ENCODE results near the gene CDK14. TPM values are rescaled to one million over a fixed set of nuclear protein-coding genes. Genes with fewer than 3 reads are reported as not detected.

Gene CDK14
- total and polyA plus RNA-seq, 10 of the 15 experiments (the other 5 are each of a cell fraction or from before 2014, with no cell fraction given) = 6.5 to 61.3 (median 24.2) TPM

- Histone ChIP-seq H3K79me2 (ENCODE audit: control insufficient read depth, insufficient read depth, low read length) (no peaks in the 10 kb centered on the region), H3K27ac (ENCODE audit: control insufficient read depth, insufficient read depth) (no peak overlapping the region), H3K9me3 (replicated peaks; ENCODE audit: control insufficient read depth, insufficient read depth, low read length) (no peaks in the 10 kb centered on the region), H3K9ac (ENCODE audit: control insufficient read depth, insufficient read depth, low read length) (no peak overlapping the region), H2AFZ (ENCODE audit: control insufficient read depth, low read depth, low read length) (no peak overlapping the region), H3K27me3 (replicated peaks in 1 of 2; ENCODE audit: control insufficient read depth in 2 of 2, insufficient read depth in 2 of 2, low read length in 1 of 2) (no peaks in the 10 kb centered on the region), H3K36me3 (ENCODE audit: control insufficient read depth in 2 of 2, insufficient read depth in 2 of 2, low read length in 1 of 2) (no peaks in the 10 kb centered on the region), H3K4me3 (no peak overlapping the region), H3K4me2 (ENCODE audit: control insufficient read depth, insufficient read depth) (no peak overlapping the region), H4K20me1 (ENCODE audit: control insufficient read depth, insufficient read depth) (no peaks in the 10 kb centered on the region), H3K4me1 (ENCODE audit: control insufficient read depth, insufficient read depth, low read length) (no peaks in the 10 kb centered on the region)
- ChIA-PET CTCF (interaction anchor here (0.6 to 1.5 kb wide), 2 partner anchors 146 to 194 kb away, joined by 3 read pairs; no protein-coding TSS in a partner anchor), POLR2A (no interaction called here), SMC1A (ENCODE audit: uncharacterized antibody, unreplicated experiment) (interaction anchor here (1.0 to 1.4 kb wide), 2 partner anchors 8 to 70 kb away, joined by 3 to 4 read pairs; no protein-coding TSS in a partner anchor), RAD21 (ENCODE audit: unreplicated experiment) (no interaction called here)
- DNase-seq (ENCODE audit: low read depth, low spot score) (no peak), FAIRE-seq (no peak), ATAC-seq (no peak)
- no TSS peak for BruUV-seq (replicated peaks)
- in situ Hi-C loops (cut with MboI) (no loop called here), intact Hi-C loops (cut with micrococcal nuclease; ENCODE audit: unreplicated experiment) (no loop called here)
- no peak for TF ChIP-seq MYC (IDR thresholded peaks at IDR 0.05; ENCODE audit: insufficient read depth, insufficient read length, insufficient replicate concordance, low read length, severe bottlenecking)
- TF ChIP-seq KLF5 (IDR thresholded peaks at IDR 0.05; ENCODE audit: partially characterized antibody) = no peak
- TF ChIP-seq NR2C1 (IDR thresholded peaks at IDR 0.05) = no peak
- TF ChIP-seq YY1 (IDR thresholded peaks at IDR 0.05; ENCODE audit: low read depth, low read length) = no peak
- no peak for TF ChIP-seq YBX1 (IDR thresholded peaks at IDR 0.05)
- no peak for TF ChIP-seq HDAC2 (IDR thresholded peaks at IDR 0.05)
Observed at GRCh38 chr7:91194841-91195240, 598.7 kb downstream of the CDK14 start.

DNA sequence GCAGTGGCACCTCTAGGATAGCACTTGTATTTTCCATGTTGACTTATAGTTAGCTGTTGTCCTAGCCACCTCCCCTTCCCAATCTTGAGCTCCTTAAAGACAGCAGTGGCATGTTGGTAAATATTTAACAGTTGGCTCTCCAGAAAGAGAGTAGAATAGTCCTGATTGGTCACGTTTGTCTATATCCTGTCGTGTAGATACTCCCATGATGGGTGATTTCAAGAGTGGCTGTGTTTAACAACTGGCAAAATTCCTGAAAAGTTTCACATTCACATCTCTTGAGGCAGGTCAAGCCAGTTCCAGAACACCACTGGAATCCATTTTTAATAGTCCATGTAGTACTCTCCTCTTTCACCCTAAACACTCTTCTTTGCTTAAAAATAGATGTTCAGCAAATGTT, 599.9 kb downstream of the CDK14 start:
- Histone ChIP-seq H3K36me3 (ENCODE audit: control insufficient read depth in 2 of 2, insufficient read depth in 2 of 2, low read length in 1 of 2) (no peaks in the 10 kb centered on the region), H3K4me3 (no peak overlapping the region), H2AFZ (ENCODE audit: control insufficient read depth, low read depth, low read length) (no peak overlapping the region), H4K20me1 (ENCODE audit: control insufficient read depth, insufficient read depth) (no peaks in the 10 kb centered on the region), H3K9me3 (replicated peaks; ENCODE audit: control insufficient read depth, insufficient read depth, low read length) (no peaks in the 10 kb centered on the region), H3K79me2 (ENCODE audit: control insufficient read depth, insufficient read depth, low read length) (no peaks in the 10 kb centered on the region), H3K27ac (ENCODE audit: control insufficient read depth, insufficient read depth) (no peak overlapping the region), H3K27me3 (replicated peaks in 1 of 2; ENCODE audit: control insufficient read depth in 2 of 2, insufficient read depth in 2 of 2, low read length in 1 of 2) (no peaks in the 10 kb centered on the region), H3K9ac (ENCODE audit: control insufficient read depth, insufficient read depth, low read length) (no peak overlapping the region), H3K4me2 (ENCODE audit: control insufficient read depth, insufficient read depth) (no peak overlapping the region), H3K4me1 (ENCODE audit: control insufficient read depth, insufficient read depth, low read length) (no peaks in the 10 kb centered on the region)
- ChIA-PET CTCF (no interaction called here), SMC1A (ENCODE audit: uncharacterized antibody, unreplicated experiment) (interaction anchor here (1.4 kb wide), 1 partner anchor 71 kb away, joined by 4 read pairs; no protein-coding TSS in a partner anchor), RAD21 (ENCODE audit: unreplicated experiment) (no interaction called here), POLR2A (no interaction called here)
- 92% methylated on average over 2 of the region's 2 CpGs for WGBS (ENCODE audit: insufficient coverage, insufficient replicate concordance, low lambda C conversion rate, missing lambda C conversion rate)
- BruUV-seq (replicated peaks) = no TSS peak
- DNase-seq (ENCODE audit: low read depth, low spot score) = no peak
- no peak for FAIRE-seq
- no peak for ATAC-seq
- in situ Hi-C loops (cut with MboI) (no loop called here), intact Hi-C loops (cut with micrococcal nuclease; ENCODE audit: unreplicated experiment) (no loop called here)
- no peak for TF ChIP-seq ZNF207 (IDR thresholded peaks at IDR 0.05; ENCODE audit: borderline replicate concordance)
- no peak for TF ChIP-seq SRF (IDR thresholded peaks at IDR 0.05; ENCODE audit: low read depth in 2 of 2, low read length in 2 of 2)
- TF ChIP-seq CBX3 (IDR thresholded peaks at IDR 0.05; ENCODE audit: borderline replicate concordance, low read depth) = no peak
- no peak for TF ChIP-seq IRF5 (IDR thresholded peaks at IDR 0.05; ENCODE audit: borderline replicate concordance)
- no peak for TF ChIP-seq NBN (IDR thresholded peaks at IDR 0.05)
- no peak for TF ChIP-seq MTA2 (IDR thresholded peaks at IDR 0.05; ENCODE audit: low read depth)
- TF ChIP-seq NFXL1 (IDR thresholded peaks at IDR 0.05; ENCODE audit: borderline replicate concordance) = no peak
- no peak for TF ChIP-seq MAX (IDR thresholded peaks at IDR 0.05; ENCODE audit: low read depth, low read length)
- TF ChIP-seq, protein P1, sequence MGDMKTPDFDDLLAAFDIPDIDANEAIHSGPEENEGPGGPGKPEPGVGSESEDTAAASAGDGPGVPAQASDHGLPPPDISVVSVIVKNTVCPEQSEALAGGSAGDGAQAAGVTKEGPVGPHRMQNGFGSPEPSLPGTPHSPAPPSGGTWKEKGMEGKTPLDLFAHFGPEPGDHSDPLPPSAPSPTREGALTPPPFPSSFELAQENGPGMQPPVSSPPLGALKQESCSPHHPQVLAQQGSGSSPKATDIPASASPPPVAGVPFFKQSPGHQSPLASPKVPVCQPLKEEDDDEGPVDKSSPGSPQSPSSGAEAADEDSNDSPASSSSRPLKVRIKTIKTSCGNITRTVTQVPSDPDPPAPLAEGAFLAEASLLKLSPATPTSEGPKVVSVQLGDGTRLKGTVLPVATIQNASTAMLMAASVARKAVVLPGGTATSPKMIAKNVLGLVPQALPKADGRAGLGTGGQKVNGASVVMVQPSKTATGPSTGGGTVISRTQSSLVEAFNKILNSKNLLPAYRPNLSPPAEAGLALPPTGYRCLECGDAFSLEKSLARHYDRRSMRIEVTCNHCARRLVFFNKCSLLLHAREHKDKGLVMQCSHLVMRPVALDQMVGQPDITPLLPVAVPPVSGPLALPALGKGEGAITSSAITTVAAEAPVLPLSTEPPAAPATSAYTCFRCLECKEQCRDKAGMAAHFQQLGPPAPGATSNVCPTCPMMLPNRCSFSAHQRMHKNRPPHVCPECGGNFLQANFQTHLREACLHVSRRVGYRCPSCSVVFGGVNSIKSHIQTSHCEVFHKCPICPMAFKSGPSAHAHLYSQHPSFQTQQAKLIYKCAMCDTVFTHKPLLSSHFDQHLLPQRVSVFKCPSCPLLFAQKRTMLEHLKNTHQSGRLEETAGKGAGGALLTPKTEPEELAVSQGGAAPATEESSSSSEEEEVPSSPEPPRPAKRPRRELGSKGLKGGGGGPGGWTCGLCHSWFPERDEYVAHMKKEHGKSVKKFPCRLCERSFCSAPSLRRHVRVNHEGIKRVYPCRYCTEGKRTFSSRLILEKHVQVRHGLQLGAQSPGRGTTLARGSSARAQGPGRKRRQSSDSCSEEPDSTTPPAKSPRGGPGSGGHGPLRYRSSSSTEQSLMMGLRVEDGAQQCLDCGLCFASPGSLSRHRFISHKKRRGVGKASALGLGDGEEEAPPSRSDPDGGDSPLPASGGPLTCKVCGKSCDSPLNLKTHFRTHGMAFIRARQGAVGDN (IDR thresholded peaks at IDR 0.05) = no peak

Measured in GM12878 (cell line).